ENCODE measurements around the gene TWF2.

TWF2 gene

DNA sequence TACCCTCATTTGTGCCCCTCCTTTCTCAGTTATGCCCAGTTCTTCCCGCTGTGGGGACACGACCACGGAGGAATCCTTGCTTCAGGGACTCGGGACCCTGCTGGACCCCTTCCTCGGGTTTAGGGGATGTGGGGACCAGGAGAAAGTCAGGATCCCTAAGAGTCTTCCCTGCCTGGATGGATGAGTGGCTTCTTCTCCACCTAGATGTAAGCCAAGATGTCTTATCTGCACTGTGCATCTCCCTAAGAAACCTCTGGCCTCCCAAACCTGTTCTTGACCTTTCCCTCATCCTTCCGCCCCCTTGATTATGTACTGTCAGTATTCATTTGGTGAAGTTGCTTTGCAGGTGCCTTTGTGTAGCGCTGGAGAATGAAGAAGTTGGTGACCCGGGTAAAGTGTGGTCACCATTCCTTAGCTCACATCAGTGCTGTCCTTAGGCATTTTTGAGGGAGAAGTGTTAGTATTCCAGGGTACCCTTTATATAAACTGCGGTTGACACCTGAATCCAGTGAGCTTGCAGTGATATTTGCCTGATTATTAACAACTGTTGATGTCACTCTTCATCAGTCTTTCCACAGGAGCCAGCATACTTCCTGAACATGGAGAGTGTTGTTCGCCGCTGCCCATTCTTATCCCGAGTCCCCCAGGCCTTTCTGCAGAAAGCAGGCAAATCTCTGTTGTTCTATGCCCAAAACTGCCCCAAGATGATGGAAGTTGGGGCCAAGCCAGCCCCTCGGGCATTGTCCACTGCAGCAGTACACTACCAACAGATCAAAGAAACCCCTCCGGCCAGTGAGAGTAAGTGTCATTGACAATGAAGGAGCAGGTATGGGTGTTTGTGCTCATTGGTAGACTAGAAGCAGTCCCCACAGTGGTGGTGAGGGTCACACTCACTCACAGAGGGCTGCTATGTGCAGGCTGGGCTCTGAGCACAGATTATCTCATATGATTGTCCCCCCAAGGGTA, 40.0 kb downstream of the TWF2 start:
- no peak for DNase-seq

DNA sequence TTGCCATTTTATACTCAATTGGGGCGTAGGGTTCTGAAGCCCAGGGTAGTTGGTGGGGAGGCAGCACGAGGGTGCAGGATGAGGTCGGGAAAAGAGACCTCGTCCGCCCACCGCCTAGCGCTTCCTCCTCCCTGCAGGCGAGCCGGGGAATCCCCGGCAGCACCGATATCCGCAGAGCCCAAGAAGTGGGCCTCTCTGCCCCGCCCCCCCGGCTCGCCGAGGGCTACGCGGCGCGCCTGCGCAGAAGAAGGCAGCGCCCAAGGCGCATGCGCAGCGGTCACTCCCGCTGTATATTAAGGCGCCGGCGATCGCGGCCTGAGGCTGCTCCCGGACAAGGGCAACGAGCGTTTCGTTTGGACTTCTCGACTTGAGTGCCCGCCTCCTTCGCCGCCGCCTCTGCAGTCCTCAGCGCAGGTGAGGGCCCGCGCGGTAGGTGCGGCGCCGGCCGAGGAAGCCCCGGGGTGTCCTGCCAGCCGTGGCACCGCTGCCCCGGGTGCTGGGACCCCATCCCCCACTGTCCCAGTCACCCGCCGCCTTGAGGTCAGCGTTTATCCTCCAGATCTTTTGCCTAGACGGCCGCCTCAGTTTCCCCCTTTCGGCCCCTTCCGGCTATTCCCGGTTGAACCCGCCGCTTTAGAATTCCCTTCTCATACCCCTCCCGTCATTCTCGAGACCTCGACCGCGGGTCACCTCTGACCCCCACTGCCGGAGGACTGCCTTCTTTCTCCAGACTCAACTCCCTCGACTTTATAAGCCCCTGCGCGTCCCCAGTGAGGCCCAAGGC, 40.9 kb downstream of the TWF2 start, which contains the start of gene ALAS1:
Gene ALAS1 (plus strand): TSS at position 319 of the 784 bp plus-strand sequence. CDS start 1,082 bp downstream, outside the sequence.
- peak; percentile 80 for DNase-seq

DNA sequence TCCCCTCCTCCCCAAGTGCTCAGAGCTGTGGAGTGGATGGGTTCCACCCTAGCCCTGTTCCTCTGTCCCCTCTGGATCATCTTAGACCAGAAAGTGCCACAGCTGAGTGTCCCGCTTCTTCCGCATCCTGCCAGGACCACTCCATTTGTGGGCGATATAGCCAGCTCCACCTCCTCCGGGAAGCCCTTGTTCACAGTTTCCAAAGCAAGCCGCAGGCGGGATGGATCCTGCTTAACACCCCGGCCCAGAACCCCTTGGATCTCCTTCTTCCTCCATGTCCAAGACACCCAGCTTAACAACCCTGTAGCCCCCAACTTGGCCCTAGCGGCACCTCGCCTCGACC, 41.5 kb downstream of the TWF2 start:
- DNase-seq: no peak

DNA sequence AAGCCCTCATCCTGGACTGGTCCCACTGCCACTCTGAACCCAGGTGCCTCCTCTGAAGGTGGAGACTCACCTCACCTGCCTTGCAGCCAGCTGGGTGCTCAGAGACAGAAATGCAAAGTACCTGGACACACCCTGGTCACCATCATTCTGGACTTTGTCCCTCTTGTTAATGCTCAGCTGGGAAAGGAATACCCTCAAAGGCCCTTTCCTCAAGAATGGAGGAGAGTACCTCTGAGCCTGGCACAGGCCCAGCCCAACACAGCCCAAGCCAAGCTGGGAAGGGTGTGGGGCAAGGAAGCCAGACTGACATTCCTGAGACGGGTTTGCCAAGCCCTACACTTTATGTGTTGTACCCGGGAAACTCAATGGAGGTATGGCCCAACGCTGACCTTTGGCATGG, 42.0 kb downstream of the TWF2 start:
- DNase-seq: no peak

DNA sequence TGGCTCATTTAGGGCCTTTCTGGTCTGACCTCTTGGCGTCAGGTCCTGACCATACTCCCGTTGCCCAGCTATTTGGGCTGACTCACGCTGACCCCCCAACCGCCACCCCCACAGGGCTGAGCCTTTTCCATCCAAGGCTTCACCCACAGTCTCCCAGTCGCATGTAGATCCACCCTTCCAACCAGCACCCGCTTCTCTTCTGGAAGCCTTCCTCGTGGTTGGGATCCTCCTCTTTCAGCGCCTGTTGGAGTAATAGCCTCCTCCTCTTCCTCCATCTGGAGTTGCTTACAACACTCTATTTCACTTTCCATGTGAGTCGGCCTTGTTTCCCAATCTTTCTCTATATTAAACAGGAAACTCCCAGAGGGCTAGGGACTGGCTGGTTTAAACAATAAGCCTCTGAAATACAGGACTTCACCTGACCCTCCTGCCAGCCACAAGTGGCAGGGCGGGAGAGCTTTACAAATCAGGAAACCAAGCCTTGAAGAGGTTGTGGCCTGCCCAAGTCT, 43.1 kb downstream of the TWF2 start:
- DNase-seq: no peak

DNA sequence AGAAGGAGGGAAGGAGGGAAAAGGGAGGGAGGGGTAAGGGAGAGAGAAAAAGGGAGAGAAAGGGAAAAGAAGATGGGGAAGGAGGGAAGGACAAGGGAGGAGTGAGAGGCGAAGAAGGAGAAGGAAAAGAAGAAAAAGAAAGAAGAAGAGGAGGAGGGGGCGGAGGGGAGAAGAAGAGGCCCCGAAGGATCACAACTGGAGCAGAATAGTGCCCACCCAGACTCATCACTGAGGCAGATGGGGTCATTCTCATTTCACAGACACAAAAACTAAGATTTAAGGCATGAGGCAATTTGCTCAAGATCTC, 43.7 kb downstream of the TWF2 start:
- no peak for DNase-seq

DNA sequence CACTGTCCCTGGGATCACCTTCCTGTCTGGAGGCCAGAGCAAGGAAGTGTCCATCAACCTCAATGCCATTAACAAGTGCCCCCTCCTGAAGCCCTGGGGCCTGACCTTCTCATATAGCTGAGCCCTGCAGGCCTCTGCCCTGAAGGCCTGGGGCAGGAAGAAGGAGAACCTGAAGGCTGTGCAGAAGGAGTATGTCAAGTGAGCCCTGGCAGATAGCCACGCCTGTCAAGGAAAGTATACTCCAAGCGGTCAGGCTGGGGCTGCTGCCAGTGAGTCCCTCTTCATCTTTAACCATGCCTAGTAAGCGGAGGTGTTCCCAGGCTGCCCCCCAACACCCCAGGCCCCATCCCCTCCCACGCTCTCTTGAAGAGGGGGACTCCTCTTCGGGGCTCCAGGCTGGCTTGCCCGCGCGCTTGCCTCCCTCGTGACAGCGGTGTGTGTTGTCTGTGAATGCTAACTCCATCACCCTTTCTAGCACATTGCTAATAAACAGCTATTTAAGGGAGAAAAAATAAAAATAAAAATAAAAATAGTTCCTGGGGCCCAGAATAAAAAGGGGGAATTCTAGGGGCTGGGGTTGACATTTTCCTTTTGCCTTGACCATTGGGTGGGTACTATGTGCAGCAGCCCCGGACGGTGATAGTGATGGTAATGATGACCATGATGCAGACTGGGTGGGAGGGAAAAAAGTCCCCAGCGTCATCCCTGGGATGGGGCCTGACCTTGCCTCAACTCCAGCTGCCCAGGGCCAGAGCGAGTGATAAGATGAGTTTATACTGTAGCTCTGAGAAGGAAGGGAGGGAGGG, 44.3 kb downstream of the TWF2 start:
- DNase-seq: no peak

DNA sequence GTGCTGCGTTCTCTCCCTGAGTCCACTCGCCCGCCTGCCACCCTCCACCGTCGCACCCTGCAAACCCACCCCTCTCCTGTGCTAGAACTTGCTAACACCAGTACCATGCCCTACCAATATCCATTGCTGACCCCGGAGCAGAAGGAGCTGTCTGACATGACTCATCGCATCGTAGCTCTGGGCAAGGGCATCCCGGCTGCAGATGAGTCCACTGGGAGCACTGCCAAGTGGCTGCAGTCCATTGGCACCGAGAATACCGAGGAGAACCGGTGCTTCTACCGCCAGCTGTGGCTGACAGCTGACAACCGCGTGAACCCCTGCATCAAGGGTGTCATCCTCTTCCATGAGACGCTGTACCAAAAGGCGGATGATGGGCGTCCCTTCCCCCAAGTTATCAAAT, 45.9 kb downstream of the TWF2 start:
- DNase-seq: no peak

DNA sequence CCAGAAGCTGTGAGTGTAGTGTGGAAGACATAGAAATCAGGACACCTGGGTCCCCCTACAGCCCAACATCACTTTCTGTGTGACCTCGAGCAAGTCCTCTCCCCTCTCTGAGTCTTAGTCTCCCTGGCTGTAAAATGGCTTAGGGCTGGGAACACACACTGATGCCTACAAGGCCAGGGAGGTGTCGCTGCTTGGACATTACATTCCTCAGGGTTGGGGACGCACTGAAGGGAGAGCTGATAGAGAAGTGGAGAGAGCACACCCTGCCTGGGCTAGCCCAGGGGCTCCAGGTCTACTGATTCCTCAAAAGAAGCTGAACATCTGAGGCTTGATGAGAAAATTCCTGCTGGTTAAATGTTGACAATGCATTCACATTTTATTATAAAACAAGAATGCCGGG, 47.3 kb downstream of the TWF2 start:
- DNase-seq: no peak

DNA sequence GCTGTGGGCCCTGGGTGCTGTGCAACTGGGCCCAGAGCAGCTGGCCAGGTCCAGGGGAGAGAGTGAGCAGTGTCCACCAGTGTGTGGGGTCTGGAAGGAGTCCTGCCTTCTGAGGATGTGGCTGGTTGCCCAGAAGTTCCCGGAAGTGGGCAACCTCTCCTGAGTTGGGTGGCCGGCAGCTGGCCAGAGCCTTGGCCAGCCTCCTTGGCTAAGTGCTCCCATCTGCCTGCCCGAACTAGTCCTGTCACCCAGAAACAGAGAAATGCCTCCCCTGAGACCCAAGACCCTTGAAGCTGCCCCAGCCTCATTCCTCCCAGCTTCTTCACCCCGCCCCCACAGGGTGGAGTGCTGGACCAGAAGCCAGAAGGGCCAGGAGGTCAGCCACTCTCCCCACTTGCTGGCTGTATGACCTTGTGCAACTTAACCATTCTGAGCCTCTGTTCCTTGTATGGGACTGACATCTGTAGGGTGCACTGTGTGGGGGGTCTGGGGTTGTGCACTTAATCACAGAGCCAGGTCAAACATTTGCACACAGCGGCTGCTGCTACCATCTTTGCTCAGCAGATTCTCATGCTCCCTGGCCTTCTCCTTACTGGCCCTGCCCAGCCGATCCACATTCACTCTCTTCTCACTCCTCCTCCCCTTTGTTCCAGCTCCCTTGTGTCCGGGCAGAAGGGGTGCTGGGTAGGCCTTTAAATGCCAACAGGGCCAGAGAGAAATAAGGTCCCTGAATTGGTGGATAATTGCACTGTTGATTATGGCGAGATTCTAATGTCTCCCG, 48.5 kb downstream of the TWF2 start:
- no peak for DNase-seq

DNA sequence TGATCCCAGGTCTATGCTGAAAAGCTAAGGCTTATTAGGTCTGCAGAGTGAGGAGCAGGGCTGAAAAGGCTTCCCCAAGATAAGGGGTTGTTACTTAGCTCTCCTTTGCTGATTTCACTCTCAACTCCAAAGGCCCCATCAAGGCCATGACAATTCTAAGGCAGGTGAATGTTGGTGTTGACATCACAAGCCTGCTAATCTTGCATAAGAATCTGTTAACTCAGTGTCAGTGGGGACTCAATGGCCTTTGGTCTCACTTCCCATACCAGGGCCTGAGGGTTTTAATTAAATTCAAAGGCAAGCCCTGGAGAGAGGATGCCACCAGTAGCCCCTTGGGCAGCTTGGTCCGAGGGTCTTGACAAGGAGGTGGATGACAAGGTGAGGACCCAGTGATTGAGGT, 50.4 kb downstream of the TWF2 start:
- DNase-seq: no peak

DNA sequence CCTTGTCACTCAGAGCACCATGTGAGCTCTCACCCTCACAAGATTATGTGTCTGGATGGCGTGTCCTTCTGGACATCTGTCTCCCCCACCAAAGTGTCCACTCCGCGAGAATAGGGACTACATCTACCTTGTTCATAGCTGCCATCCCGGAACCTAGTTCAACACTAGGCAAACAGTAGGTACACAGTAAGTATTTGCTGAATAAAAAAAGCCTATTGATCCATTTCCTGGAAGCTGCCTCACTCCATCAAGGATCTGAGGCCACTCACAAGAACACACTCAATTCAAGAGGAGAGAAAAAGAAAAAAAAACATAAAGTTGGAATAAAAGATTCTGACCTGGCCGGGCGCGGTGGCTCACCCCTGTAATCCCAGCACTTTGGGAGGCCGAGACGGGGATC, 52.2 kb downstream of the TWF2 start:
- DNase-seq: no peak

DNA sequence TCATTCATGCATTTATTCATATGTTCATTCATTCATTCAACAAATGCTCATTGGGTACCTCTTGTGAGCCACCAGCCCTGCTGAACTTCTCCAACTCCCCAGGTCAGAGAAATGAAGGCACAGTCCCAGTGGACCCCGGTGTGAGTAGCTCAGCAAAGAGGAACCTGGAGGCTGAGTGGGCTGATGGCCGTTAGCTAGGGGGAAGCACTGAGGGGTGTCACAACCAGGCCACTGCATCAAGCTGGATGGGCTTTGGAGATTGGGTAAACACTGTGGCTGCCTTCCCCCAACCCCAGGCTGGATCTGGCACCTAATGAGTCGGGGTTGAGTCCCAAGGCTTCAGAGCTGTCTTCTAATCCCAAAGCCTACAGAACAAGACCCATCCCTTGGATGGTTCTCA, 53.1 kb downstream of the TWF2 start:
- DNase-seq: no peak

DNA sequence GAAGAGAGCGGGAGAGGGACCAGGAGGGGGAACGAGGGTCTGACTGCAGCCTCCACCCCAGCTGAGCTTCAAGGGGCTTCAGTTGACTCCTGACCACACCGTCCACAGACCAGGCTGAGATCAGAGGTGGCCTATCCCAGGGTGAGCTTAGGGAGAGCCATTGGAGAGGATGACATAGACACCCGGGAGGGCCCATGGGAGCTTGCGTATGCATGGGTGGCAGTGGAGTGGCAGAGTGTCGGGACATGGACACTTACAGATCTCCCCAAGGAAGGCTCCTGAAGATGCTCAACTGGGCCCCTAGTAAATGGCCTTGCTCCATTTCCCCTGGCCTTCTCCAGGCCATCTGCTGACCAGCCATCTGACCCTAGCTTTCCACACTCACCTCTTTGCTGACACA, 53.6 kb downstream of the TWF2 start:
- no peak for DNase-seq

DNA sequence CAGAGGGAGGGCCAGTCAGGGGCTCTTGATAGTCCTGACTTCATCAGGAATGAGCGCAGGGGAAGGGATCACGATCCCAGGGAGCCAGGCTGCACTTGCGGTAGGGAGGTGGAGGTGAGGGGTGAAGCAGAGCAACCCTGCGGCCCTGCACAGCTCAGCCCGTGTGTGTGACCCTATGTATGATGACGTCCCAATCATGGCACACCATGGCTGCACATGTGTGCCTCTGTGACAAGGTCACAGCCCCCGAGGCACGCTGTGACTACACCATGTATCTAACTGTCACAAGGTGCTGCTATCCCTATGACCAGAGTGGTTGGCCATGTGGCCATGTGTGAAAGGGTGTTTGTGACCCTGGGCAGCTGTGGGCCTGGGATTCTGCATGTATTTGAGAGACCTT, 54.3 kb downstream of the TWF2 start:
- no peak for DNase-seq

DNA sequence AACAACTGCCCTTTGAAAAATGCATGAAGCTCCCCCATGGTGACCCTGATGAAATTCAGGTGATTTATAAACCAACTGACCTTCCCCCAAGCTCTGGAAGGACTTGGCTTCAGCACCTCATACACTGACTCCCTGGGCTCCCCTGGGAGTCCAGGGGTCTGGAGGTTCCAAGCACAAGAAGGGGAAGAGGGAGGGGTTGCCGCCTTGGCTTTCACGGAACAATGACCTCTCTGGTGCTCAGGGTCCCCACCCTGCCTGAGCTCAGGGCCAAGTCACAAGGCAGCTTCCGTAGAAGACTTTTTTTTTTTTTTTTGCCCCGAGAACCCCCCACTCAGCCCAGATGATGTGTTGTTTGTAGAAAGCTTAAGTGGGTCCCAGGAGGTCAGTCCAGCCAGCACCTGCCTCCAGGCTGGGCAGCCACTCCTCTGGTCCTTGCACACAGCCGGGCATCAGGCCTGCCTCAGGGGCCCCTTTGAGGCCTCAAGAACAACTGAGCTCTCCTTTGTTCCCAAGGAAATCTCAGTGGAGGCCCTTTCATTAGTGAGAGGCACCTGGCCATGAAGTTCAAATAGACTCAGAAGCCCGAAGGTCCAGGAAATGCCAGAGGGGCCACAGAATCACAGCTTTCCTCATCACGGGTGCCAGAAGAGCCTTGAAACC, 55.0 kb downstream of the TWF2 start:
- no peak for DNase-seq

DNA sequence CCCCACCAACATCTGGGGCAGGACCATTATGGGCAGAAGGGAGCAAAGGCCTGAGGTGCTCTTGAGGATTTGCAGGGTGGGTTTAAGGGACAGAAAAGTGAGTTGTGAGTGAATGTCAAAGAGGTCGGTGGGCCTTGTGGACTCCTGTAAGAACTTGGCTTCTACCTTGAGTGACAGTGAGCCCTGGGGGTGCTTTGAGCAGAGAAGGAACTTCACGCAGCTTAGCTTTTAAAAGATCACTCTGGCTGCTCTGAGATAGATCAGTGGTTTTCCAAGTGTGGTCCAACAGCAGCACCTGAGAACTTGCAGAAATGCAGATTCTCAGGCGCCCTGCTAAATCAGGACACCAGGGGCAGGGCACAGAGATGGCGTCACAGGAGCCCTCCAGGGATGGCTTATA, 56.3 kb downstream of the TWF2 start:
- no peak for DNase-seq

DNA sequence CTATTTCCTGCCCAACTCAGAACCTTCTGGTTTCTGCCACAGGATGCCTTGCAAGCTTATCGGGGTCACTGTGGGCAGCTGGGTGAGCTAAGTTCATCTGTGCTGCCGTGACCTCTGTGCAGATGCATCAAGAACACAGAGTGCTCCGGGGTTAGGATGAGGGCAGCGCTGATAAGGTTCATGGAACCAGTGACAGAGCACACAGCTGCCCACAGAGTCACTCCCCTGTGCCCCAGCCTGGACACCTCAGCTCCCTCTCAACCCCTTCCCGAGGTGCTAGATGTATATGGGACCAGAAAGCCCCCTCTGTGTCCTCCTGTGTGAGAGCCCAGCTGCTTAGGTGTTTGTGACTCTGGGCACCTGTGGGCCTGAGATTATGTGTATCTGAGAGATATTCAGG, 56.8 kb downstream of the TWF2 start:
- no peak for DNase-seq

DNA sequence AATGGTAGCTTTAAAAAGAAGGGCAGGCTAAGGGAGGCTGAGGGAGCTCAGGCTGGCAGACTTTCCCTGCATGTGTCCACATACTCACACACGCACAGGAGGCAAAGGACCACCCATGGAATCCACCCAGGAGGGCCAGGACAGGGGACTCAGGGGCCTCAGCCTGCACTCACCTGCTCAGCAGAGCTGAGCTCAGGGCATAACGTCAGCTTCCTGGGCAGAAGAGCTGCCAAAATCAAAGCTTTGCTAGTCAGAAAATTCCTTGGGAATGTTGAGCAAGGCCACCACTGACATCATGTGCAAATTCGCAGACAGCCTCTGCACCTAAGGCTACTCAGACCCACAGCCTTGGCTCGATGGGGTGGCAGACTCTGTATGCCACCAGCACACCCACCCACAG, 57.4 kb downstream of the TWF2 start:
- no peak for DNase-seq

All from NCI-H510A treated with DMSO at 0.1 percent for 48 hours (cell line).